Body of pancreas (tissue), 4 donors: ENCODE data around the gene JOSD2.

Experiments
- CTCF ChIP-seq, 7 experiments: fragments of 450-650 bp in 4 of 7; fragments of 200-600 bp in 3 of 7; sonication (generic) in 3 of 7; IDR thresholded peaks; one replicate each; pipeline ENCODE4 v1.5.1; 2016 to 2019; ENCODE audit warnings: antibody characterized with exemption in 7 of 7
- POLR2A ChIP-seq, 3 donors: fragments of 450-650 bp; IDR thresholded peaks; one replicate each; pipeline ENCODE4 v1.6.1; 2016; ENCODE audit warnings: antibody characterized with exemption in 3 of 3, mild to moderate bottlenecking in 2 of 3

DNA sequence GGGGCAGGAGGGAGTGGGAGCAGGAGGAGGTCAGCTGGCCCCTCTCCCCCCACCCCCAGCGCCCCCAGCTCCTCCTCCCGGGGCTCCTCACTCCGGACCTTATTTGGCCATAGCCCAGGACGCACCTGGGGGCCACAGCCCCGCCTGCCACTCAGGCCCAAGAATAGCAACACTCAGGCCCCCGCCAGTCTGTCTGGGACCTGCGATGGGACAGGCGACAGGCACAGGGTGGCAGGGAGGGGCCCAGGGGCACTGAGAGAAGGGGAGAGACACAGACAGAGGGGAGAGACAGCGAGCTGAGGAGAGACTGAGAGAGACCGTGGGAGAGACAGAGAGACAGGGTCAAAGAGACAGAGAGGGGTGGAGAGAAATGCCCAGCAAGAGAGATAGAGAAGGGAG lies 10.2 kb downstream of the JOSD2 start:
- TF ChIP-seq CTCF (IDR thresholded peaks at IDR 0.05) (no peak), POLR2A (IDR thresholded peaks at IDR 0.05) (no peak)
